Activated CD4-positive, alpha-beta T cell treated with anti-CD3 and anti-CD28 coated beads, Interleukin-2, amount 10 ng/mL, durations not matched to agents 7 days and 5 days (primary cell): Measurements from ENCODE around the gene ADAMTS12. TPM values are rescaled to one million over a fixed set of nuclear protein-coding genes. Genes with fewer than 3 reads are reported as not detected.
"Not testable (repeated sequence)": the region's sequence is repeated elsewhere in the genome, so short reads cannot be mapped to it uniquely, and the experiment has no call there.

Experiments used
- CTCF ChIA-PET: fragments of 350-600 bp; sonication (Branson Sonifier 250); formaldehyde crosslinking; loops from one replicate; lab custom pipeline; 2021; ENCODE audit warnings: antibody characterized with exemption; lab: Charles Lee
- POLR2A ChIA-PET: fragments of 350-600 bp; sonication (Branson Sonifier 250); formaldehyde crosslinking; loops from one replicate; lab custom pipeline; 2021; ENCODE audit warnings: antibody characterized with exemption; lab: Charles Lee
- DNase-seq: peaks from one replicate; pipeline ENCODE4 v3.0.0-alpha.2; 2020
- H3K27ac Mint-ChIP-seq: one replicate; pipeline ENCODE4 v1.8.0; 2021; ENCODE audit warnings: mild to moderate bottlenecking, moderate library complexity, mixed read lengths
- H3K27me3 Mint-ChIP-seq: one replicate; pipeline ENCODE4 v1.8.0; 2021; ENCODE audit warnings: mixed read lengths
- H3K36me3 Mint-ChIP-seq: one replicate; pipeline ENCODE4 v1.8.0; 2021; ENCODE audit warnings: low read depth, mixed read lengths
- H3K4me1 Mint-ChIP-seq: one replicate; pipeline ENCODE4 v1.8.0; 2021; ENCODE audit warnings: mixed read lengths
- H3K4me3 Mint-ChIP-seq: one replicate; pipeline ENCODE4 v1.8.0; 2021; ENCODE audit warnings: mild to moderate bottlenecking, moderate library complexity, mixed read lengths
- H3K9me3 Mint-ChIP-seq: one replicate; pipeline ENCODE4 v1.8.0; 2021; ENCODE audit warnings: mixed read lengths
- total RNA-seq, 2 experiments: library from RNA; stranded (reverse); gene quantifications; one replicate each; pipeline ENCODE4 v1.2.3, GENCODE V29; 2021

ADAMTS12 gene
- total RNA-seq, 2 experiments from 2014 or later = not detected

- CTCF ChIA-PET = no interaction called here
- no peak overlapping the region for H3K4me3 Mint-ChIP-seq
Observed at GRCh38 chr5:33539212-33539611, 352.6 kb downstream of the ADAMTS12 start.

DNA sequence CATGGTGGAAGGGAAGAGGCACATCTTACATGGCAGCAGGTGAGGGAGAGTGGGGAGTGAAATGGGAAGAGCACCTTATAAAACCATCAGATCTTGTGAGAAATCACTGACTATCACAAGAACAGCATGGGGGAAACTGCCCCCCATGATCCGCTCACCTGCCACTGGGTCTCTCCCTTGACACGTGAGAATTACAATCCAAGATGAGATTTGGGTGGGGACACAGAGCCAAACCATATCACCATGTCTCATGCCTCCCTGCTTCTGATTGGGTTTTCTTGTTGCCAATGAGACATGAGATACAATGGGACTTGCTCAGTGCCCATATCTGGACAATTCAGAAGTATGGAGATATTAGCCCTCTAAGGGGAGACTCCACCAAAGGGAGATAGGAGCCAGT is 353.6 kb downstream of the ADAMTS12 start:
- ChIA-PET CTCF (no interaction called here), POLR2A (no interaction called here)
- no peak overlapping the region for H3K4me3 Mint-ChIP-seq
- no peaks in the 10 kb centered on the region for H3K4me1 Mint-ChIP-seq
- no peak overlapping the region for H3K27ac Mint-ChIP-seq
- no peaks in the 10 kb centered on the region for H3K36me3 Mint-ChIP-seq
- peaks cover 4% of the 10 kb centered on the region for H3K27me3 Mint-ChIP-seq
- DNase-seq = no peak
- H3K9me3 Mint-ChIP-seq = no peaks in the 10 kb centered on the region

More at GRCh38 chr5:33539212-33539611, 352.6 kb downstream of the ADAMTS12 start:
- POLR2A ChIA-PET = no interaction called here
- H3K27ac Mint-ChIP-seq = no peak overlapping the region
- H3K27me3 Mint-ChIP-seq = peaks cover 7% of the 10 kb centered on the region
- H3K9me3 Mint-ChIP-seq = peaks cover 2% of the 10 kb centered on the region
- no peaks in the 10 kb centered on the region for H3K4me1 Mint-ChIP-seq
- no peaks in the 10 kb centered on the region for H3K36me3 Mint-ChIP-seq
- no peak for DNase-seq

DNA sequence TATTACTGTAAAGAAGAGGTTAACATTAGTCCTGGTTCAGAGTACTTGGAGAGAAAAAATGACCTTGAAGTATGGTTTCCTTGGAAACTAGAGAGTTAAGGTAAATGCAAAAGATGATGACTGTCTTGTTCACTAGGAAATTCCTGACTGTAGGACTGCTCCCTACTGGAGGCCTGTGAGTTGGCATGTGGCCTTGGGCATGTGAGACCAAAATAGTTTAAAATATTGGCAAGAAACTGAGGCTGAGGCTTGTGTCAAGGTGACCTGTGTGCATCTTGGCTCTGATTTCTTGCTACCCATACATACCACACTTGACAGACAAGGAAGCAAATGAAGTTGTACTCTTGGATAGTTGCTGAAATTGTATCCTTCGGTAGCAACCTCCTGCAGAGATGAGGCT is 354.6 kb downstream of the ADAMTS12 start:
- CTCF ChIA-PET = no interaction called here
- H3K27ac Mint-ChIP-seq = no peak overlapping the region

GRCh38 chr5:33536802-33537201 is 355.0 kb downstream of the ADAMTS12 start:
- no peak for DNase-seq
- Mint-ChIP-seq H3K4me3 (no peak overlapping the region), H3K4me1 (no peaks in the 10 kb centered on the region), H3K27ac (no peak overlapping the region), H3K9me3 (no peaks in the 10 kb centered on the region), H3K27me3 (peaks cover 2% of the 10 kb centered on the region), H3K36me3 (no peaks in the 10 kb centered on the region)
- ChIA-PET POLR2A (no interaction called here), CTCF (no interaction called here)

More for the DNA sequence above, 354.6 kb downstream of the ADAMTS12 start:
- H3K9me3 Mint-ChIP-seq = no peaks in the 10 kb centered on the region
- no peak for DNase-seq
- no peaks in the 10 kb centered on the region for H3K36me3 Mint-ChIP-seq
- no peak overlapping the region for H3K4me3 Mint-ChIP-seq
- H3K27me3 Mint-ChIP-seq = peaks cover 2% of the 10 kb centered on the region
- POLR2A ChIA-PET = no interaction called here
- H3K4me1 Mint-ChIP-seq = no peaks in the 10 kb centered on the region

DNA sequence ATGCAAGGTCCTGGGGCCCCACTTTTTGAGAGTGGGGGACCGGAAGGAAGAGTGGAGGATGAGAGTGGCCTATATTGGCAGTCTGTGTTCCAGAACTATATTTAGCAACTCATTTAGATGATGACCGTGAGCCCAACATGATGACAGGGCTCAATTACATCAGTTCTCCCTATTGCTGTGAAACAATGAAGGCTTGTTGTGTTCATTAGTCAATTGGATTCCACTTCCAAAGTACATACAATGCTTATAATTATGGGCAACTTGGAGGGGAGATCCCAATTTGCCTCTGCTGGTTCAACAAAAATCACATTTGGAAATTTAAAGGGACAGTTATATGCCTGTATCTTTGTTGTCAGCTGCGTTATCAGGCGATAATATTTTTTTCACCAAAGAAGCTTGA is 360.0 kb downstream of the ADAMTS12 start:
- POLR2A ChIA-PET = no interaction called here
- CTCF ChIA-PET = interaction anchor here (1.0 kb wide), 1 partner anchor 12 kb away, joined by 3 read pairs; no protein-coding TSS in a partner anchor
- no peak for DNase-seq

DNA sequence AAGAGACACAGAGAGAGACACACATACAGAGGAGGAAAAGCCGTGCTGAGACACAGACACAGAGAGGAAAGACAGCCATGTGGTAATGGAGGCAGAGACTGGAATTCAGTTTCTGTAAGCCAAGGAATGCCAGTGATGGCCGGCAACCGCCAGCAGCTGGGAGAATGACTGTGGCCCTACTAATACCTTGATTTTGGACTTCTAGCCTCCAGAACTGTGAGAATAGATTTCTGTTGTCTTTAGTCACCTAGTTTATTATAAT is 360.8 kb downstream of the ADAMTS12 start:
- no peak for DNase-seq
- Mint-ChIP-seq H3K36me3 (no peaks in the 10 kb centered on the region), H3K4me3 (no peak overlapping the region), H3K4me1 (no peaks in the 10 kb centered on the region), H3K27me3 (no peaks in the 10 kb centered on the region), H3K9me3 (no peaks in the 10 kb centered on the region), H3K27ac (no peak overlapping the region)
- POLR2A ChIA-PET = no interaction called here
- CTCF ChIA-PET = interaction anchor here (1.0 kb wide), 1 partner anchor 12 kb away, joined by 3 read pairs; no protein-coding TSS in a partner anchor

More for the DNA sequence above, 360.0 kb downstream of the ADAMTS12 start:
- no peaks in the 10 kb centered on the region for H3K27me3 Mint-ChIP-seq
- H3K9me3 Mint-ChIP-seq = no peaks in the 10 kb centered on the region
- H3K36me3 Mint-ChIP-seq = no peaks in the 10 kb centered on the region
- H3K27ac Mint-ChIP-seq = no peak overlapping the region
- H3K4me1 Mint-ChIP-seq = no peaks in the 10 kb centered on the region
- H3K4me3 Mint-ChIP-seq = no peak overlapping the region

DNA sequence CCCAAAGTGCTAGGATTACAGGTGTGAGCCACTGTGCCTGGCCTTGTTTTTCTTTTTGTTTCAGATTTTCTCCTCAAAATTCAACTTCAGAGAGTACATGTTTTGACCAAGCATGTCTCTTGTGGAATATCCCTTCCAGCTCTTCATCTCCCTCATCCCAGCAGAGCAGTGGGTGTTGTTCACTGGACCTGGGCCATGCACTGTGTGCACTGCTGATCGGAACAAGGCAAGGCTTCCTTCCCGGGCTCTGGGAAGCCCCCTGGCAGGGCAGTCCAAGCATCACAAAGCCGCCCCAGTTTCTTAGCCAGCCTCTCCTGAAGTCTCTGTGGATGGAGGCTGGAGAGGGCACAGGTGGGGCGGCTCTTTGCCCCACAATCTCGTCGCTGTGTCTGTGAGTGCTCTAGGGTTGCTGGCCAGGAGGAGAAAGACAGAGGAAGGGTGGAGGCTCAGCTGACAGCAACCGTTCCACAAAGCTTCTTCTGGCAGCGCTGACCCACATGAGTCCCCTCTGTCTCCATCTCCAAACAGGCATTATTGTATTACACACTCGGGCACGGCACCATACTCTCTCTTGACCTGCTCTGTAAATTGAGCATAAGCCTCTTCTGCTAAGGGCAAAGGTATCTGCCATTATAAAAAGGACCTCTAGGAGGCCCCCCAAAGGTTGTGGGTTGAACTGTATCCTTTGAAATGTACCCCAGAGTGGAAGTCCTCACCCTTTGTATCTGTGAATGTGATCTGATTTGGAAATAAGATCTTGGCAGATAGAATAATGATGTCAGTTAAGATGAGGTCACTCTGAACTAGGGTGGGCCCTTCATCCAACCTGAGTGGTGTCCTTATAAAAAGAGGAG is 361.4 kb downstream of the ADAMTS12 start:
- POLR2A ChIA-PET = no interaction called here
- DNase-seq = no peak
- CTCF ChIA-PET = no interaction called here
- Mint-ChIP-seq H3K27ac (no peak overlapping the region), H3K36me3 (no peaks in the 10 kb centered on the region), H3K4me1 (no peaks in the 10 kb centered on the region), H3K9me3 (no peaks in the 10 kb centered on the region), H3K27me3 (no peaks in the 10 kb centered on the region), H3K4me3 (no peak overlapping the region)

- no peak for DNase-seq
- Mint-ChIP-seq H3K9me3 (no peaks in the 10 kb centered on the region), H3K27me3 (no peaks in the 10 kb centered on the region), H3K27ac (no peak overlapping the region), H3K4me3 (no peak overlapping the region), H3K36me3 (no peaks in the 10 kb centered on the region), H3K4me1 (no peaks in the 10 kb centered on the region)
- POLR2A ChIA-PET = no interaction called here
- CTCF ChIA-PET = interaction anchor here (1.1 kb wide), 1 partner anchor 16 kb away, joined by 3 read pairs; no protein-coding TSS in a partner anchor
Observed at GRCh38 chr5:33527696-33528095, 364.1 kb downstream of the ADAMTS12 start.

GRCh38 chr5:33526755-33527154 is 365.0 kb downstream of the ADAMTS12 start:
- Mint-ChIP-seq H3K27ac (no peak overlapping the region), H3K27me3 (no peaks in the 10 kb centered on the region), H3K4me3 (no peak overlapping the region), H3K36me3 (no peaks in the 10 kb centered on the region), H3K9me3 (no peaks in the 10 kb centered on the region), H3K4me1 (no peaks in the 10 kb centered on the region)
- POLR2A ChIA-PET = no interaction called here
- no peak for DNase-seq
- CTCF ChIA-PET = no interaction called here

- ChIA-PET POLR2A (no interaction called here), CTCF (no interaction called here)
Observed at GRCh38 chr5:33524476-33524875, 367.3 kb downstream of the ADAMTS12 start.

GRCh38 chr5:33523208-33523771 is 368.5 kb downstream of the ADAMTS12 start:
- no peaks in the 10 kb centered on the region for H3K4me1 Mint-ChIP-seq
- H3K4me3 Mint-ChIP-seq = no peak overlapping the region
- H3K27ac Mint-ChIP-seq = no peak overlapping the region
- no peaks in the 10 kb centered on the region for H3K36me3 Mint-ChIP-seq
- POLR2A ChIA-PET = no interaction called here
- H3K9me3 Mint-ChIP-seq = no peaks in the 10 kb centered on the region
- no peak for DNase-seq
- CTCF ChIA-PET = no interaction called here
- H3K27me3 Mint-ChIP-seq = no peaks in the 10 kb centered on the region

More at GRCh38 chr5:33524476-33524875, 367.3 kb downstream of the ADAMTS12 start:
- H3K36me3 Mint-ChIP-seq = no peaks in the 10 kb centered on the region
- no peak overlapping the region for H3K27ac Mint-ChIP-seq
- no peak overlapping the region for H3K4me3 Mint-ChIP-seq
- H3K4me1 Mint-ChIP-seq = no peaks in the 10 kb centered on the region
- no peak for DNase-seq
- no peaks in the 10 kb centered on the region for H3K9me3 Mint-ChIP-seq
- H3K27me3 Mint-ChIP-seq = no peaks in the 10 kb centered on the region

- POLR2A ChIA-PET = no interaction called here
- H3K4me1 Mint-ChIP-seq = no peaks in the 10 kb centered on the region
Observed at GRCh38 chr5:33516421-33516820, 375.4 kb downstream of the ADAMTS12 start.

GRCh38 chr5:33515366-33515765 is 376.4 kb downstream of the ADAMTS12 start:
- H3K4me1 Mint-ChIP-seq, POLR2A ChIA-PET, H3K4me3 Mint-ChIP-seq: not testable (repeated sequence)

More at GRCh38 chr5:33516421-33516820, 375.4 kb downstream of the ADAMTS12 start:
- Mint-ChIP-seq H3K9me3 (no peaks in the 10 kb centered on the region), H3K4me3 (no peak overlapping the region), H3K27me3 (no peaks in the 10 kb centered on the region), H3K36me3 (no peaks in the 10 kb centered on the region), H3K27ac (no peak overlapping the region)
- CTCF ChIA-PET = no interaction called here
- no peak for DNase-seq

More at GRCh38 chr5:33515366-33515765, 376.4 kb downstream of the ADAMTS12 start:
- DNase-seq, H3K27ac Mint-ChIP-seq, H3K36me3 Mint-ChIP-seq, H3K27me3 Mint-ChIP-seq, H3K9me3 Mint-ChIP-seq: not testable (repeated sequence)
- CTCF ChIA-PET = interaction anchor here (1.1 kb wide), 1 partner anchor 10 kb away, joined by 3 read pairs; no protein-coding TSS in a partner anchor
